Activated naive CD4-positive, alpha-beta T cell treated with anti-CD3 and anti-CD28 coated beads, Interleukin-2, amount 50 U/mL, for 16 hours (primary cell): ENCODE results near the gene VPS52.
"Not testable (repeated sequence)": the region's sequence is repeated elsewhere in the genome, so short reads cannot be mapped to it uniquely, and the experiment has no call there.

ENCODE experiments used
- DNase-seq: peaks from one replicate; pipeline ENCODE4 v3.0.0-alpha.2; 2020

VPS52 gene

GRCh38 chr6:33249732-33250630 is 21.7 kb downstream of the VPS52 start:
- DNase-seq, result no peak

GRCh38 chr6:33248932-33249731 is 22.5 kb downstream of the VPS52 start:
- DNase-seq, result peak; percentile 93

- DNase-seq, result no peak
These were observed 23.1 kb downstream of the VPS52 start for GRCh38 chr6:33248643-33248931.

DNA sequence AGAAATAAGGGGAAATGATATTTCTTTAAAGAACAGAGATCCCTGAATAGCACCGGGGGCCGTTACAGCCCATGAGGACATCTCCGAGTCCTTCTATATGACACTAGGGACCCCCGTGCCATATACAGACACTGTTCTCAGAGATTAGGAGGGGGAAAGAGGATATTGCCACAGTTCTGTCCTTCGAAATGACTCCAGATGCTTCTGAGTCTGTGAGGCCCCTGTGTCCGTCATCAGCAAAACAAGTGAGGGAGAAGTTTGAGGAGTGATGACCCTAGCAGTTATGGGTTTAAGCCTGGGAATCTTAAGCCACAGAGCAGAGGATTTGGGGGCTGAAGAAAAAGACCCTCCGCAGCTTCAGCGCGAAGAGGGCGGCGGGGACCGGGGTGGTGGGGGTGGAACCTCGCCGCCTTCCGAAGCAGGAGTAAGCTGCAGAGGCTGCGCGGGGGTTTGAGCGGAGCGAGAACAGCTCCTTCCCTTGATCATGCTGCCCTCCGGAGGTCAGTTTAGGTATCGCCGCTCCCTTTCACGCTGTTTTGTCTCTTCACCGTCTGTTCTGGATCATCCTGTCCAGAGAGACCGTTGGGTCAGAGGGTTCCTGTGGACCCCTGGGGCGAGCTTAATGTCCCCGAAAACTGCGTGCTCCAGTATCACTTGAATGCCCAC is 23.6 kb downstream of the VPS52 start:
- peak; percentile 92 for DNase-seq

DNA sequence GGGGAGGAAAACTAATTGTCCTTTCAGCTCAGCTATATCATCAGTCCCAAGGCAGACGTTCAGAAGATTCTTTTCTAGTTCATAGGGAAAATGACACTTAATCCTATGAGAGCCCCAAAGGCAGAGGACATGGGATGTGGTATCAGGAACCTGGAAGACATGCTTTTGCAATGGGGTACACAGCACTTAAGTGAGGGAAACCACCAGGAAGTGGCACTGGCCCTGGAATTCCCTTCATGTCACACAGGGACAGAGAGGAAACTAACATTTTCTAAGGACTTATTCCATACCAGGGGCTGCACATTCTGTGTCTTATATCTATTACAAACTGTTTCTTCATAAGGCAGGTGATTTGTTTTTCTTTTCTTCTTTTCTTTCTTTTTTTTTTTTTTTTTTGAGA is 28.2 kb downstream of the VPS52 start:
- DNase-seq, result no peak

GRCh38 chr6:33241968-33242367 is 29.7 kb downstream of the VPS52 start:
- no peak for DNase-seq

GRCh38 chr6:33237741-33238140 is 33.9 kb downstream of the VPS52 start:
- no peak for DNase-seq

DNA sequence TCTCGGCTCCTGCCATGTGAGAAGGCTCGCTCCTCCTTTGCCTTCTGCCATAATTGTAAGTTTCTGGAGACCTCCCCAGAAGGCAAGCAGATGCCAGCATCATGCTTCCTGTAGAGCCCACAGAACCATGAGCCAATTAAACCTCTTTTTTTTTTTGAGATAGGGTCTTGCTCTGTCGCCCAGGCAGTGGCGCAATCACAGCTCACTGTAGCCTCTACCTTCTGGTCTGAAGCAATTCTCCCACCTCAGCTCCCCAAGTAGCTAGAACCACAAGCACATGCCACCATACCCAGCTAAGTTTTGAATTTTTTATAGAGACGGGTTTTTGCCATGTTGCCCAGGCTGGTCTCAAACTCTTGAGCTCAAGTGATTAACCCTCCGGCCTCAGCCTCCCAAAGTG is 34.8 kb downstream of the VPS52 start:
- no peak for DNase-seq

- DNase-seq, result no peak
These were observed 35.3 kb downstream of the VPS52 start for GRCh38 chr6:33236328-33236727.

DNA sequence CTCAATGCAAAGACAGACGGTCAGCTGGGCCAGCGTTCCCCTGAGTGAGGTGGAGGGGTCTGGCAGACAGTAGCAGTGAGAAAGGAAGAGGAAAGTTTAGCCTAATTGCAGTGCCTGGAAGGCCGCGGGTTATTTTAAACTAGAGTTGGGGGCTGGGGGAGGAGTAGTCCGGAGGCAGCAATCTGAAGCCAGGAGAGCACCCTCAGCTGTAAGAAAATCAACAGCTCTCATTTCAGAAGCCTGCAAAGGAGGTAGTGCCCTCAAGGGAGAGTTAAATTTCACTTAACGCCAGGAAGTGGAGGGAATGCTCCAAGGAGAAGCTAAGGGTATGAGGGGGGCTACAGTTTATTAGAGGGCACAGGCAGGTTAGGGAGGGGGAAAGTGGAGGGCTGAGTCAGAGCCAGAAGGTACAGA is 36.4 kb downstream of the VPS52 start:
- DNase-seq, result no peak

- DNase-seq, result not testable (repeated sequence)
These were observed 45.1 kb downstream of the VPS52 start for GRCh38 chr6:33226503-33227120.

- DNase-seq, result no peak
These were observed 54.0 kb downstream of the VPS52 start for GRCh38 chr6:33217681-33218080.

GRCh38 chr6:33217246-33217645 is 54.4 kb downstream of the VPS52 start:
- DNase-seq, result no peak

DNA sequence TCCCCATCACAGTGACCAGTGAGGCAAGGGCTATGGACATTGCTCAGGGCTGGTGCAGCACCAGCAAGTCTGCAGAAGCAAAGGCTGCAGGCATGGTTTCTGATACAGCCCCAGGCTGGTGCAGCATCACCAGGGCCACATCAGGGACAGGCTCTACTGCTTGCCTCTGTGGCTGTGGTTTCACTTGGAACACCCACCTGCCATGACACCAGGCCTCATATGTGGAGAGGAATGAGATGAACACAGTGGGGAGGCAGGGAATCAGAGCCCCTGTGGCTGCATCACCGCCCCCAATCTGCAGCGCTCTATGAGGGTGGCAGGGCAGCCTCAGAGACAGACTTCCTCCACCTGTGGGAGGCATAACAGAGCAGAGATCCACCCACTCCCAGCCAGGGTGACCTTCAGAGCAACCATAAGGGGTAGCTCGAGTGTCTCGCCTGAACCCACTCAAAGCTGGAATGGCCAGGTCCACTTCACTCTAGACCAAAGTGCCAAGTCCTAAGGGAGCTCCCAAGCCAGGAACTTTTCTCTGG is 55.5 kb downstream of the VPS52 start:
- DNase-seq, result no peak

DNA sequence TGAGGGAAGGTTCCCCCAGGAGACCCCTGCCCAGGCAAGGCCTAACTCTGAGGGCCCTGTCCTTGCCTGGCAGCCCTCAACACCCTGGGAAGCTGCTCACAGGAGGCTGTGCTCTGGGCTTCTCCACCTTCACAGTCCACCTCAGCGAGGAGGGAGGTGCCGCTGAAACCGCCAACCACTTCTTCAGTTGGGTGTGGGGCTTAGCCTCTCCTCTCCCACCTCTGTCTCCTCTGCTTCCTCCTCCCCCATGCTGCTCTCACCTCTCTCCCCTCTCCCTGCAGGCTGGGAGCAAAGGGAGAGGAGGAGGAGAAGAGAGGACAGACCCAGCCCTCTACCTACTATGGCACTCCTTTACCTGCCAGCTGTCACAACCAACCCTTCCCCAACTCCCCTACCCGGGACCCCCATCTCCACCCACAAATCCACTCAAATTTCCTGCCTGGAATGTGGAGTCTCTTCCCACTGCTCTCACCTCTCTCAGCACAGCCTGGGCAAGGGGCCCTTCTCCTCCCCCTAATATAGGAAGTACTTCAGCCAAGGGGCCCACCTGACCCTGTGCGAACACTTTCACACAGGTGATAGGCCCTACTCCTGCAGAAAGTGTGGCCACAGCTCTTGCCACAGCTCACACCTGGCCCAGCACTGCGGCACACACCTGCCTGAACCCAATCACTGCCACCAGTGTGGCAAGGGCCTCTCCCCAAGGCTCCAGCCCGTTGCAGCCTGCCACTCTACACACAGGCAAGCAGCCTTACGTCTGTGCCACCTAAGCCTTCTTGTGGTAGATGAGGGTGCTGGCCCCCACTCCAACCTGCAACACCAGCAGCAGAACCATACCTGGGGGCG is 56.2 kb downstream of the VPS52 start:
- DNase-seq, result no peak

GRCh38 chr6:33213989-33214335 is 57.7 kb downstream of the VPS52 start:
- DNase-seq, result no peak

DNA sequence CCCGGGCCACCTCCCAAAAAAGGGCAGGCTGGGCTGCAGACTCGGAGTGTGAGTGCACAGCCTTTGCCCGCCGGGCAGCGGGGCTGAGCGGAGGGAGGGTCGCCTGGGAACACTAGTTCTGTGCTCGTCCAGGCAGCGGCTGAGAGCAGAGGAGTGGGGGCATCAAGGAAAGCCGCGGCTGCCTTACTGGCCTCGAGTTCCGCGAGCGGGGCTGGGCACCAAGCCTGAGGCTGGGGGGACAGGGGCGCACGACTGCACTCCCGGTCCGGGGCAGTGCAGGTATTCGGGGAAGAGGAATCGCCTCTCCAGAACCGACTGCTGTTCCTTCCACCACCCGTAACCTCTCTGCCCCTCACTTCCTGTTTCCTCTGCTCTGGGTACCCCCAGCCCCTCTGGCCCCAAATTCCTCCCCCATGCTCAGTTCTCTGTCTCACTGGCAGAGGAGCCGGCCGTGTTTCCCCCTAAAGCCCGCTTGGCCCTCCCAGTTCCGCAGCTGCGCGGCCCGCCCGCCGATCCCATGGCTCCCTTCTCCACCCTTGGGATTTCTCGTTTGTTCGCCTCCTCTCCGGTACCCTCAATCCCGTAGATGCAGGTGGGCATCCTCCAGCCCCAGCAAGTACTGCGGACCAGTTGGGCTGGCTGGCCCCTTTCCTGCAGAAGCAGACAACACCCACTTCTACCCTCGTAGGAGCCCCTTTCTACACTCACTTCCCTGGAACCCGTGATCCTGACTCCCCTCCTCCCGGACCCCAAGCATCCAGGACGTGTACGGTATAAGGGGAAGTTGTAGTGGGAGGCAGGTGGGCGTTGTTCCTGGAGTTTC is 58.3 kb downstream of the VPS52 start:
- no peak for DNase-seq

DNA sequence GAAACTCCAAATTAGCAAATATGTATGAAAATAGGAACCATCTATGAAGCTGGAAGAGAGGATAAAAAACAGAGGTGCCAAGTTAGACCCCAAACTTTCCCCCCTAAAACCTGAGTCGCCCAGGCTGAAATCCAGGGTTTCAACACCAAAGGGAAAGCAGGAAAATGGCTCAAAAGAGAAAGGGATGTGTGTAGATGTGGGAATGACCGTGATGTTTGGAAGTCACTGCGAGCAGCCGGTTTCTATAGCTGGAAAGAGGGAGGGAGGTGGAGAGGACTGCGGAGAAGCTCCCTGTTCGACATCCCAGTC is 58.9 kb downstream of the VPS52 start:
- no peak for DNase-seq

DNA sequence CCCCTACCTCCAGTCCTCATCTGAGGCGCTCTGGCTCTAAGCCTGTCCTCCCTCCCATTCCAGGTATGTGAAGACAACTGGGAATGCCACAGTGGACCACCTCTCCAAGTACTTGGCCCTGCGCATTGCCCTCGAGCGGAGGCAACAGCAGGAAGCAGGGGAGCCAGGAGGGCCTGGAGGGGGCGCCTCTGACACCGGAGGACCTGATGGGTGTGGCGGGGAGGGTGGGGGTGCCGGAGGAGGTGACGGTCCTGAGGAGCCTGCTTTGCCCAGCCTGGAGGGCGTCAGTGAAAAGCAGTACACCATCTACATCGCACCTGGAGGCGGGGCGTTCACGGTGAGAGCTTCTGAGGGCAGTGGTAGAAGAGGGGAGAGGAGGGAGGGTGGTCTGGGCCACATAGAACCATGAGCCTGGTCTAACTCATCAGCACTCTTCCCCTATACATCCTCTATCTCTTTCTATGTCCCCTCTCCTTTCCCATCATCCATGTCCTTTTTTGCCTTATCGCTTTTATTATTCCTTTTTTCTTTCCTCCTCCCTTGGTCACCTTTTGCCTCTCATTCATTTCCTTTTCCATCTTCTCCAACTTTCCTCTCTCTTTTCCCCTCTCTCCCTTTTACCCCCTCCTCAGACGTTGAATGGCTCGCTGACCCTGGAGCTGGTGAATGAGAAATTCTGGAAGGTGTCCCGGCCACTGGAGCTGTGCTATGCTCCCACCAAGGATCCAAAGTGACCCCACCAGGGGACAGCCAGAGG is 59.8 kb downstream of the VPS52 start:
- DNase-seq, result no peak

DNA sequence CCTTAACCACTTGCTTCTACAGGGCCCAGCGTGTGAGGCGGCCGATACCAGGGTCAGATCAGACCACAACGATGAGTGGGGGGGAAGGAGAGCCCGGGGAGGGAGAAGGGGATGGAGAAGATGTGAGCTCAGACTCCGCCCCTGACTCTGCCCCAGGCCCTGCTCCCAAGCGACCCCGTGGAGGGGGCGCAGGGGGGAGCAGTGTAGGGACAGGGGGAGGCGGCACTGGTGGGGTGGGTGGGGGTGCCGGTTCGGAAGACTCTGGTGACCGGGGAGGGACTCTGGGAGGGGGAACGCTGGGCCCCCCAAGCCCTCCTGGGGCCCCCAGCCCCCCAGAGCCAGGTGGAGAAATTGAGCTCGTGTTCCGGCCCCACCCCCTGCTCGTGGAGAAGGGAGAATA is 60.5 kb downstream of the VPS52 start:
- no peak for DNase-seq

- no peak for DNase-seq
These were observed 61.8 kb downstream of the VPS52 start for GRCh38 chr6:33209856-33210255.
